ENCODE data around the gene HOOK2.
"Not testable (repeated sequence)": the region's sequence is repeated elsewhere in the genome, so short reads cannot be mapped to it uniquely, and the experiment has no call there.

The HOOK2 gene, protein sequence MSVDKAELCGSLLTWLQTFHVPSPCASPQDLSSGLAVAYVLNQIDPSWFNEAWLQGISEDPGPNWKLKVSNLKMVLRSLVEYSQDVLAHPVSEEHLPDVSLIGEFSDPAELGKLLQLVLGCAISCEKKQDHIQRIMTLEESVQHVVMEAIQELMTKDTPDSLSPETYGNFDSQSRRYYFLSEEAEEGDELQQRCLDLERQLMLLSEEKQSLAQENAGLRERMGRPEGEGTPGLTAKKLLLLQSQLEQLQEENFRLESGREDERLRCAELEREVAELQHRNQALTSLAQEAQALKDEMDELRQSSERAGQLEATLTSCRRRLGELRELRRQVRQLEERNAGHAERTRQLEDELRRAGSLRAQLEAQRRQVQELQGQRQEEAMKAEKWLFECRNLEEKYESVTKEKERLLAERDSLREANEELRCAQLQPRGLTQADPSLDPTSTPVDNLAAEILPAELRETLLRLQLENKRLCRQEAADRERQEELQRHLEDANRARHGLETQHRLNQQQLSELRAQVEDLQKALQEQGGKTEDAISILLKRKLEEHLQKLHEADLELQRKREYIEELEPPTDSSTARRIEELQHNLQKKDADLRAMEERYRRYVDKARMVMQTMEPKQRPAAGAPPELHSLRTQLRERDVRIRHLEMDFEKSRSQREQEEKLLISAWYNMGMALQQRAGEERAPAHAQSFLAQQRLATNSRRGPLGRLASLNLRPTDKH

DNA sequence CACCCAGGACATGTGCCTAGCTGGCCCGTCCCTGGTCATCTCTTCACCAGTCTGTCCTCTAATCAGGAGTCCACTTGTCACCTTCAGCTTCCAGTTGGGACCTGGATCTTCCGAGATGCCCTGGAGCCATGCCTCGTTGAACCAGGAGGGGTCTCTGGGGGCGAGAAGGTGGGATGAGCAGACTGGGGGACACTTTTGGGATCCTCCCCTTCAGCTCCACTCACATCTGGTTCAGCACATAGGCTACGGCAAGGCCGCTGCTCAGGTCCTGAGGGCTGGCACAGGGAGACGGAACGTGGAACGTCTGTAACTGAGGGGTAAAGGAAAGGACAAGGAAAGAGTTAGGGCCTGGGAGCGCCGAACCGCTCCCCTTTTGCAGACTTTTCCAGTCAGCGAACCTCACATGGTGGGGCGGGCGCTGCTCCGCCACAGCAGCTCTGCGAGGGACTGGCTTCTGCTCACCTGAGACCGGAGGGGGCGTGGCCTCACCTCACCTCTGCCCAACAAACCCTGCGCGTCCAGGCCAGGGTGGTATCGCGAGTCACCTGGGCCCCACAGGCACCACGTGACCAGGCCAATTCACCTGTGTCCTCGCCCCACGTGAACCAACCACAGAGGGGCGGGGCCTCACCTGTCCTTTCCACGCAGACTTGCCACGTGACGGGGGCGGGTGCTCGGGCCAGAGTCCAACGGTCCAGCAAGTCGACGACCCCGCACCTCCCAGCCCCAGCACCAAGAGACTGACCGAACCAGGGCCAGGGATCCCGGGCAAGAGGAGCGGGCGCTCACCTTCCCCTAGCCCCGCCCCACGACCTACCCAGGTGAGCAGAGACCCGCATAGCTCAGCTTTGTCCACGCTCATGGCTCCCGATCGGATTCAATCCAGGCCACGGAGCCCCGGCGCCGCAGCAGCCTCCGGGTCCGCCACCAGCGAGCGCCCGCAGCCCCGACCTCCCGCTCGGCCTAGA lies at the start of gene HOOK2:
HOOK2 (minus strand) TSS at position 965 of the 968 bp plus-strand sequence; CDS start at position 862, 103 bp downstream.
- peak; percentile 64 for DNase-seq

DNA sequence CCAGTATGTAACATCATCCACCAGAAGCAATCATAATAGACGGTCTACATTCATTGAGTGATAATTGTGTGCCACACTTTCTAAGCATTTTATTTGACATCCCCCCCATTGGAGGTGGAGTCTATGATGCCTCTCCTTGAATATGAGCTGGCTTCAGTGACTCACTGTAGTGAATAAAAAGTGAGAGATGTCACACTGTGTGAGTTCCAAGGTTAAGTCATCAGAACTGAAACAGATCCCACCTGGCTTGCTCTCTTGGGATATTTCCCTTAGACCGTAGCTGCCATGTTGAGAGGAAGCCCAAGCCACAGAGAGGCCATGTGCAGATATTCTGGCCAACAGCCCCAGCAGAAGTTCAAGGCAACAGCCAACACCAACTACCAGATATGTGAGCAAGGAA lies 46.4 kb upstream of the HOOK2 start:
- no peak for DNase-seq

DNA sequence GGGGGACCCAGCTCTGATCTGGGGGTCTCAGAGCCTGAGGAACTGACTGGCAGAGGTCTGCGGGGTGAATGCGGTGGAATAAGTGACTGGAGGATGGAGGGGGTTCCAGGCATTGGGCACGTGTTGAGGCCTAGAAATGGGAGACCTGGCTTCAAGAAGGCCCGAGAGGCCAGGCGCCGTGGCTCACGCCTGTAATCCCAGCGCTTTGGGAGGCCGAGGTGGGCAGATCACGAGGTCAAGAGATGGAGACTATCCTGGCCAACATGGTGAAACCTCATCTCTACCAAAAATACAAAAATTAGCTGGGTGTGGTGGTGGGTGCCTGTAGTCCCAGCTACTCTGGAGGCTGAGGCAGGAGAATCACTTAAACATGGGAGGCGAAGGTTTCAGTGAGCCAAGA lies 42.5 kb upstream of the HOOK2 start:
- DNase-seq: not testable (repeated sequence)

- not testable (repeated sequence) for DNase-seq
Observed at GRCh38 chr19:12817188-12817587, 41.8 kb upstream of the HOOK2 start.

- DNase-seq: no peak
Observed at GRCh38 chr19:12815088-12815487, 39.7 kb upstream of the HOOK2 start.

DNA sequence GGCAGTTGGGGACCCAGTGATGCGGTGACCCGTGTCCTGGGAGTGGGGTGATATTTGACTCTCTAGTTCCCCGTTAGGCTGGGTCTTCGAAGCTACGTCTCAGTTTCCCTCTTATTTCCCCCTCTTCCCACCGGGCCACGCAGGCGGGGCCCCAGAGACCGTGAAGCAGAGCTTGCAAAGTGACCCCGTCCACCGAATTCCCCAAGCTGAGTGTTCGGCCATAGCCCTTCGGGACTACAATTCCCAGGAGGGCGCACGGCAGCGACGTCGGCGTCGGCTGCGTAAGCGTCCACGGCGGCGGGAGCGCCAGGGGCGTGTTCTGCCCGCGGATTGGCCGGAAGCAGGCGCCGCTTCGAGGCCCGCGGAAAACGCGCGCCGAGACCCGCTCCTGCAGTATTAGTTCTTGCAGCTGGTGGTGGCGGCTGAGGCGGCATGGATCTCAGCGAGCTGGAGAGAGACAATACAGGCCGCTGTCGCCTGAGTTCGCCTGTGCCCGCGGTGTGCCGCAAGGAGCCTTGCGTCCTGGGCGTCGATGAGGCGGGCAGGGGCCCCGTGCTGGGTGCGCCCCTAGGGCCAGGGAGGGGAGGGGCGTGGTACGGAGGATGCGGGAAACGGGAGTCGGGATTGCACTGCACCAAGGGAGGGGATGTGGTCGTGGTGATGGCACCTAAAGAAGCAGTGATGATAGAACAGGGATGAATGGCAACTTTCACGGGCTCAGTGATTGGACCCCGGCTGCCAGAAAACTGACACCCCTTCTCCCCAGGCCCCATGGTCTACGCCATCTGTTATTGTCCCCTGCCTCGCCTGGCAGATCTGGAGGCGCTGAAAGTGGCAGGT lies 31.1 kb upstream of the HOOK2 start, which contains the start of gene RNASEH2A:
RNASEH2A (plus strand) TSS at position 343 of the 840 bp plus-strand sequence; CDS start at position 433, 90 bp downstream.
- DNase-seq: peak; percentile 76

GRCh38 chr19:12804051-12804450 lies 28.7 kb upstream of the HOOK2 start:
- DNase-seq: no peak

GRCh38 chr19:12802267-12803106 lies 27.1 kb upstream of the HOOK2 start:
- no peak for DNase-seq

- peak; percentile 54 for DNase-seq
Observed at GRCh38 chr19:12801466-12802266, 26.3 kb upstream of the HOOK2 start, which contains the start of the genes PRDX2 and THSD8. Gene PRDX2, minus strand, starts transcription at chr19:12801800. Its CDS starts 539 bp downstream, at chr19:12801261. Gene THSD8, plus strand, starts transcription at chr19:12802069. Its CDS starts 3 bp downstream, at chr19:12802072.

DNA sequence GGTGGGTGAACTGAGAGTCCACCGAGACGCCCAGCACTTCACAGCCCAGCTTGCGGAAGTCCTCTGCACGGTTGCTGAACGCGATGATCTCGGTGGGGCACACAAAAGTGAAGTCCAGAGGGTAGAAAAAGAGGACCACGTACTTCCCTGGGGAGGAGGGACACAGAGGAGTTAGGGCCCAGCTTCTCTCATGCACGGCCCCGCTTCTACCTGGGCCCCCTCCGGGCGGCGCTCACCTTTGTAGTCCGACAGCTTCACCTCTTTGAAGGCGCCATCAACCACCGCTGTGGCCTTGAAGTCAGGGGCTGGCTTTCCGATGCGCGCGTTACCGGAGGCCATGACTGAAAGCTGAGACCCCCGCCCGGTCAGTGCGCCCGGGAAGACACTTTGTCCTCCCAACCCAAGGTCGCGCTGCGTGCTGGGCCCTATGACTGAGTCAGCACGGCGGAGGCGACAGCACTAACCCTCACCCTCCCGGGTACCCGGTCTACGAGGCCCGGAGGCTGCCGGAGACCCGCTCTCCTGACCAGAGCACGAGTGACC lies 25.6 kb upstream of the HOOK2 start:
- no peak for DNase-seq

GRCh38 chr19:12800466-12800770 lies 25.1 kb upstream of the HOOK2 start:
- no peak for DNase-seq

GRCh38 chr19:12799742-12800465 lies 24.6 kb upstream of the HOOK2 start:
- no peak for DNase-seq

- DNase-seq: not testable (repeated sequence)
Observed at GRCh38 chr19:12797607-12798006, 22.3 kb upstream of the HOOK2 start.

- no peak for DNase-seq
Observed at GRCh38 chr19:12797141-12797587, 21.8 kb upstream of the HOOK2 start.

- peak; percentile 52 for DNase-seq
Observed at GRCh38 chr19:12796146-12797071, 21.1 kb upstream of the HOOK2 start.

GRCh38 chr19:12794971-12795381 lies 19.6 kb upstream of the HOOK2 start:
- no peak for DNase-seq

DNA sequence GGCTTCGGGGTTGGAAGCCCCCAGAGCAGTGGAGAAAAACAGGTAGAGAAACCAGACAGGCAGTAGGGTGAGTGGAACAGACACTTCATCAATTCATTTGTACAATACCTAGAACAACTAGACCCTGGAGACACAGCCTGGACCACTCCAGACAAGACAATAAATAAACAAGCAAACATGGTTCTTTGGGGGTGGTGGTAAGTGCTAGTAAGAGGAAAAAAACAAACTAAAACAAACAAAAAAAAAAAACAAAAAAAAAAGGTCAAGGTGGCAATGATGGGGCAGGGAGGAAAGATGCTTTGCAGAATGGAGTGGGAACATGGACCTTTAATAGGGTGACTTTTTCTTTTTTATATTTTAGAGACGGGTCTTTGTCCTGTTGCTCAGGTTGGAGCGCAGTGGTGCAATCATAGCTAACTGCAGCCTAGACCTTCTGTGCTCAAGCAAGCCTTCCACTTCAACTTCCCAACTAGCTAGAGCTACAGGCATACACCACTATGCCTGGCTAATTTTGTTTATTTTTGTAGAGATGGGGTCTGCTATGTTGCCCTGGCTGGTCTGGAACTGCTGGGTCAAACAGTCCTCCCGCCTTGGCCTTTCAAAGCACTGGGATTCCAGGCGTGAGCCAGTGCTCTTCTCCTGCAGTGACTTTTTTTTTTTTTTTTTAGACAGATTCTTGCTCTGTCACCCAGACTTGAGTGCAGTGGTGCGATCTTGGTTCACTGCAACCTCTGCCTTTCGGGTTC lies 19.0 kb upstream of the HOOK2 start:
- DNase-seq: no peak

Measured in NCI-H345 (cell line).